SKM-1 treated with dmso at 0.1 percent for 144 hours (cell line): ENCODE measurements around the gene VSIG8.

ENCODE experiments used
- DNase-seq: peaks from one replicate; lab custom pipeline; 2025; ENCODE audit not compliant: unreplicated experiment; lab: John Stamatoyannopoulos, UW

Gene VSIG8

GRCh38 chr1:159830722-159831121 lies 31.7 kb downstream of the VSIG8 start:
- no peak for DNase-seq

- DNase-seq = no peak
Measured at GRCh38 chr1:159829822-159830465, 32.5 kb downstream of the VSIG8 start.

GRCh38 chr1:159829273-159829634 lies 33.2 kb downstream of the VSIG8 start:
- peak; percentile 92 for DNase-seq

GRCh38 chr1:159828581-159829272 lies 33.7 kb downstream of the VSIG8 start:
- no peak for DNase-seq

GRCh38 chr1:159828176-159828575 lies 34.3 kb downstream of the VSIG8 start:
- no peak for DNase-seq

- no peak for DNase-seq
Measured at GRCh38 chr1:159827549-159827948, 34.9 kb downstream of the VSIG8 start.

GRCh38 chr1:159827102-159827490 lies 35.4 kb downstream of the VSIG8 start:
- DNase-seq = no peak

GRCh38 chr1:159826441-159827101 lies 35.9 kb downstream of the VSIG8 start, which contains the start of gene SLAMF8:
TSS of gene SLAMF8 (plus strand) at chr1:159826873. CDS start at chr1:159826899, 26 bp downstream.
- peak; percentile 75 for DNase-seq

- DNase-seq = no peak
Measured at GRCh38 chr1:159825564-159825963, 36.9 kb downstream of the VSIG8 start.

- DNase-seq = no peak
Measured at GRCh38 chr1:159823406-159823805, 39.1 kb downstream of the VSIG8 start.

- peak; percentile 31 for DNase-seq
Measured at GRCh38 chr1:159821171-159821867, 41.1 kb downstream of the VSIG8 start.

- DNase-seq = no peak
Measured at GRCh38 chr1:159817276-159818041, 45.0 kb downstream of the VSIG8 start.

GRCh38 chr1:159815926-159816325 lies 46.5 kb downstream of the VSIG8 start:
- no peak for DNase-seq

GRCh38 chr1:159804924-159805323 lies 57.5 kb downstream of the VSIG8 start:
- no peak for DNase-seq
